ENCODE data around the gene ERBB3. TPM values are rescaled to one million over a fixed set of nuclear protein-coding genes. Genes with fewer than 3 reads are reported as not detected.

Gene ERBB3
- polyA plus RNA-seq, 1 of the 3 experiments (the other 2 are of a cell fraction) = 1.4 TPM

DNA sequence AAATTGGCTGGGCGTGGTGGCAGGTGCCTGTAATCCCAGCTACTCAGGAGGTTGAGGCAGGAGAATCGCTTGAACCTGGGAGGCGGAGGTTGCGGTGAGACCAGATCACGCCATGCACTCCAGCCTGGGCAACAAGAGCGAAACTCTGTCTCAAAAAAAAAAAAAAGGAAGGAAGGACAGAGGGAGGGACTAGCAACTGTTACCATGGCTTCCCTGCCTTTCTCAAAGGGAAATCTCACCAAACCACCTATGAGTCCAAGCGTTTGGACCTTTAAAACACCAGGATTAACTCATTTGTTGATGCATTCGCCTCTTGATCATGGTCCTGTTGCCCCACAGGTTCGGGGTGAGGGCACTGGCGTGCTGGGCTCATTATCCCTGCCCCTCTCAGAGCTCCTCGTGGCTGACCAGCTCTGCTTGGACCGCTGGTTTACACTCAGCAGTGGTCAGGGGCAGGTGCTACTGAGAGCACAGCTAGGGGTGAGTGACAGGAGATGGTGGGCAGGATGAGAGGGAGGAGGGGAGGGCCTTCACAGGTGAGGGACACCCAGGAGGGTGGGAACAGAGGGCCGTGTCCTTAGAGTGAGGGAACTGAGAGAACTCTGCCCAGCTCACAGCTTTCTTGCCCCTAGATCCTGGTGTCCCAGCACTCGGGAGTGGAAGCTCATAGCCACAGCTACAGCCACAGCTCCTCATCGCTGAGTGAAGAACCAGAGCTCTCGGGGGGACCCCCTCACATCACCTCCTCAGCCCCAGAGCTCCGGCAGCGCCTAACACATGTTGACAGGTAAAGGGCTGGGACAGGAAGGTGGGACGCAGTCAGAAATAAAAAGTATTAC, 62.2 kb downstream of the ERBB3 start:
- CTCF ChIA-PET = interaction anchor here (1.7 to 4.0 kb wide), 4 partner anchors 10 to 146 kb away, joined by 4 to 16 read pairs (median 12); partner anchors contain the start of genes MYL6B, SMARCC2 and ZC3H10

DNA sequence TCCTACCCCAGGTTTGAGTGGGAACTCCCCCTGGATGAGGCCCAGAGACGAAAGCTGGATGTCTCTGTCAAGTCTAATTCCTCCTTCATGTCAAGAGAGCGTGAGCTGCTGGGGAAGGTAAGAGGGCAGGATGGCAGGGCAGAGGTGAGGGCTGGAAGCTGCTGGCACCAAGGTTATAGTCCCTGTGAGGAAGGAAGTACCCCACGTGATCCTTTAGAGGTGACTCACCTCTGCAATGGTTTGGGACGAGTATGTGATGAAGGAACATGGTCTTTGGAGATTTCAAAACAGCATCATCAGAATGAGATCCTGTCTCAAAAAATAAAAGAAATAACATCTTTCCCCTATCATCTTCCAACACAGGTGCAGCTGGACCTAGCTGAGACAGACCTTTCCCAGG, 63.3 kb downstream of the ERBB3 start:
- DNase-seq = no peak
- CTCF ChIA-PET = interaction anchor here (1.3 to 4.0 kb wide), 4 partner anchors 13 to 147 kb away, joined by 4 to 16 read pairs (median 10); partner anchors contain the start of genes SMARCC2 and ZC3H10
- H3K9me3 ChIP-seq = no peaks in the 10 kb centered on the region
- no peaks in the 10 kb centered on the region for H3K9me2 ChIP-seq
- H4K20me1 ChIP-seq (ENCODE audit: insufficient read depth) = no peaks in the 10 kb centered on the region
- H3F3A ChIP-seq (replicated peaks; ENCODE audit: insufficient read depth) = peaks cover 15% of the 10 kb centered on the region
- H3K4me3 ChIP-seq (ENCODE audit: low read depth in 2 of 2, low read length in 1 of 2) = no peak overlapping the region
- H3K9ac ChIP-seq = no peak overlapping the region
- H3K27ac ChIP-seq (ENCODE audit: low read depth in 2 of 2, low read length in 1 of 2) = no peak overlapping the region
- H3K4me1 ChIP-seq (ENCODE audit: control insufficient read depth in 1 of 2, insufficient read depth in 2 of 2, low read depth in 1 of 2, low read length in 1 of 2) = peaks cover 0 to 2% of the 10 kb centered on the region in 2 experiments; a peak in 1 of 4 replicates
- H3K27me3 ChIP-seq (ENCODE audit: insufficient read depth) = no peaks in the 10 kb centered on the region
- WGBS (ENCODE audit: low lambda C conversion rate) = 84% methylated on average over 4 of the region's 4 CpGs
- H3K4me2 ChIP-seq = no peak overlapping the region
- H2AFZ ChIP-seq (ENCODE audit: low read depth) = no peak overlapping the region
- peaks cover 23 to 46% of the 10 kb centered on the region in 2 experiments for H3K36me3 ChIP-seq (replicated peaks in 1 of 2; ENCODE audit: control insufficient read depth in 1 of 2, insufficient read depth in 2 of 2, low read length in 1 of 2)
- POLR2A ChIA-PET = interaction anchor here (0.7 to 1.8 kb wide), 2 partner anchors 8 to 14 kb away, joined by 3 to 4 read pairs; no protein-coding TSS in a partner anchor
- H3K79me2 ChIP-seq (ENCODE audit: insufficient read depth) = no peaks in the 10 kb centered on the region
- TF ChIP-seq MEF2A (IDR thresholded peaks at IDR 0.05; ENCODE audit: borderline replicate concordance, low read depth) (no peak), RCOR1 (IDR thresholded peaks at IDR 0.05; ENCODE audit: low read length) (no peak), SMC3 (IDR thresholded peaks at IDR 0.05; ENCODE audit: low read depth, low read length) (no peak), TAF1 (IDR thresholded peaks at IDR 0.05; ENCODE audit: borderline replicate concordance, low read depth, low read length) (no peak), YY1 (IDR thresholded peaks at IDR 0.05; ENCODE audit: low read depth) (no peak), TCF12 (IDR thresholded peaks at IDR 0.05) (no peak), ELF1 (IDR thresholded peaks at IDR 0.05) (no peak)
- TF ChIP-seq, protein P1, sequence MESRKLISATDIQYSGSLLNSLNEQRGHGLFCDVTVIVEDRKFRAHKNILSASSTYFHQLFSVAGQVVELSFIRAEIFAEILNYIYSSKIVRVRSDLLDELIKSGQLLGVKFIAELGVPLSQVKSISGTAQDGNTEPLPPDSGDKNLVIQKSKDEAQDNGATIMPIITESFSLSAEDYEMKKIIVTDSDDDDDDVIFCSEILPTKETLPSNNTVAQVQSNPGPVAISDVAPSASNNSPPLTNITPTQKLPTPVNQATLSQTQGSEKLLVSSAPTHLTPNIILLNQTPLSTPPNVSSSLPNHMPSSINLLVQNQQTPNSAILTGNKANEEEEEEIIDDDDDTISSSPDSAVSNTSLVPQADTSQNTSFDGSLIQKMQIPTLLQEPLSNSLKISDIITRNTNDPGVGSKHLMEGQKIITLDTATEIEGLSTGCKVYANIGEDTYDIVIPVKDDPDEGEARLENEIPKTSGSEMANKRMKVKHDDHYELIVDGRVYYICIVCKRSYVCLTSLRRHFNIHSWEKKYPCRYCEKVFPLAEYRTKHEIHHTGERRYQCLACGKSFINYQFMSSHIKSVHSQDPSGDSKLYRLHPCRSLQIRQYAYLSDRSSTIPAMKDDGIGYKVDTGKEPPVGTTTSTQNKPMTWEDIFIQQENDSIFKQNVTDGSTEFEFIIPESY (IDR thresholded peaks at IDR 0.05; ENCODE audit: borderline replicate concordance, low read depth) = no peak
- TF ChIP-seq, protein P2, sequence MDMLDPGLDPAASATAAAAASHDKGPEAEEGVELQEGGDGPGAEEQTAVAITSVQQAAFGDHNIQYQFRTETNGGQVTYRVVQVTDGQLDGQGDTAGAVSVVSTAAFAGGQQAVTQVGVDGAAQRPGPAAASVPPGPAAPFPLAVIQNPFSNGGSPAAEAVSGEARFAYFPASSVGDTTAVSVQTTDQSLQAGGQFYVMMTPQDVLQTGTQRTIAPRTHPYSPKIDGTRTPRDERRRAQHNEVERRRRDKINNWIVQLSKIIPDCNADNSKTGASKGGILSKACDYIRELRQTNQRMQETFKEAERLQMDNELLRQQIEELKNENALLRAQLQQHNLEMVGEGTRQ (IDR thresholded peaks at IDR 0.05; ENCODE audit: borderline replicate concordance, low read depth, low read length) = no peak
- TF ChIP-seq, protein P3, sequence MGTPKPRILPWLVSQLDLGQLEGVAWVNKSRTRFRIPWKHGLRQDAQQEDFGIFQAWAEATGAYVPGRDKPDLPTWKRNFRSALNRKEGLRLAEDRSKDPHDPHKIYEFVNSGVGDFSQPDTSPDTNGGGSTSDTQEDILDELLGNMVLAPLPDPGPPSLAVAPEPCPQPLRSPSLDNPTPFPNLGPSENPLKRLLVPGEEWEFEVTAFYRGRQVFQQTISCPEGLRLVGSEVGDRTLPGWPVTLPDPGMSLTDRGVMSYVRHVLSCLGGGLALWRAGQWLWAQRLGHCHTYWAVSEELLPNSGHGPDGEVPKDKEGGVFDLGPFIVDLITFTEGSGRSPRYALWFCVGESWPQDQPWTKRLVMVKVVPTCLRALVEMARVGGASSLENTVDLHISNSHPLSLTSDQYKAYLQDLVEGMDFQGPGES (IDR thresholded peaks at IDR 0.05; ENCODE audit: low read depth, low read length) = no peak
- TF ChIP-seq, protein P4, sequence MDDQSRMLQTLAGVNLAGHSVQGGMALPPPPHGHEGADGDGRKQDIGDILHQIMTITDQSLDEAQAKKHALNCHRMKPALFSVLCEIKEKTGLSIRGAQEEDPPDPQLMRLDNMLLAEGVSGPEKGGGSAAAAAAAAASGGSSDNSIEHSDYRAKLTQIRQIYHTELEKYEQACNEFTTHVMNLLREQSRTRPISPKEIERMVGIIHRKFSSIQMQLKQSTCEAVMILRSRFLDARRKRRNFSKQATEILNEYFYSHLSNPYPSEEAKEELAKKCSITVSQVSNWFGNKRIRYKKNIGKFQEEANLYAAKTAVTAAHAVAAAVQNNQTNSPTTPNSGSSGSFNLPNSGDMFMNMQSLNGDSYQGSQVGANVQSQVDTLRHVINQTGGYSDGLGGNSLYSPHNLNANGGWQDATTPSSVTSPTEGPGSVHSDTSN (IDR thresholded peaks at IDR 0.05) = no peak

More for the DNA sequence above, 62.2 kb downstream of the ERBB3 start:
- H3K36me3 ChIP-seq (replicated peaks in 1 of 2; ENCODE audit: control insufficient read depth in 1 of 2, insufficient read depth in 2 of 2, low read length in 1 of 2) = peaks cover 30 to 57% of the 10 kb centered on the region in 2 experiments
- H3K9me2 ChIP-seq = no peaks in the 10 kb centered on the region
- H3K4me1 ChIP-seq (ENCODE audit: control insufficient read depth in 1 of 2, insufficient read depth in 2 of 2, low read depth in 1 of 2, low read length in 1 of 2) = peaks cover 0 to 2% of the 10 kb centered on the region in 2 experiments; a peak in 1 of 4 replicates
- WGBS (ENCODE audit: low lambda C conversion rate) = 94% methylated on average over 19 of the region's 19 CpGs
- H3F3A ChIP-seq (replicated peaks; ENCODE audit: insufficient read depth) = peaks cover 15% of the 10 kb centered on the region
- H3K9me3 ChIP-seq = no peaks in the 10 kb centered on the region
- H3K4me3 ChIP-seq (ENCODE audit: low read depth in 2 of 2, low read length in 1 of 2) = no peak overlapping the region
- TF ChIP-seq, protein P1 (IDR thresholded peaks at IDR 0.05; ENCODE audit: borderline replicate concordance, low read depth) = no peak
- TF ChIP-seq CHD2 (IDR thresholded peaks at IDR 0.05; ENCODE audit: low read length, partially characterized antibody) (no peak), MEF2A (IDR thresholded peaks at IDR 0.05; ENCODE audit: borderline replicate concordance, low read depth) (no peak), MXI1 (IDR thresholded peaks at IDR 0.05; ENCODE audit: low read depth, low read length) (no peak), POLR2AphosphoS5 (IDR thresholded peaks at IDR 0.05; ENCODE audit: low read depth, low read length) (no peak), YY1 (IDR thresholded peaks at IDR 0.05; ENCODE audit: low read depth) (no peak), FOSL2 (IDR thresholded peaks at IDR 0.05; ENCODE audit: borderline replicate concordance, low read depth) (no peak), EP300 (IDR thresholded peaks at IDR 0.05; ENCODE audit: borderline replicate concordance in 1 of 2, low read depth in 1 of 2, low read length in 1 of 2) (no peak)
- H3K27ac ChIP-seq (ENCODE audit: low read depth in 2 of 2, low read length in 1 of 2) = no peak overlapping the region
- no peak overlapping the region for H3K9ac ChIP-seq
- no peaks in the 10 kb centered on the region for H3K27me3 ChIP-seq (ENCODE audit: insufficient read depth)
- H4K20me1 ChIP-seq (ENCODE audit: insufficient read depth) = no peaks in the 10 kb centered on the region
- H3K79me2 ChIP-seq (ENCODE audit: insufficient read depth) = no peaks in the 10 kb centered on the region
- POLR2A ChIA-PET = interaction anchor here (0.6 to 1.0 kb wide), 4 partner anchors 9 to 142 kb away, joined by 3 to 7 read pairs (median 4); partner anchors contain the start of gene ESYT1
- no peak for DNase-seq
- H3K4me2 ChIP-seq = no peak overlapping the region
- no peak overlapping the region for H2AFZ ChIP-seq (ENCODE audit: low read depth)

Measured in SK-N-SH (cell line).